HFF-Myc (cell line): ENCODE results near the gene G6PC1.

Source experiments
- DNase-seq: peaks from one replicate; pipeline ENCODE4 v3.0.0-alpha.2; 2011; ENCODE audit warnings: low read depth; ENCODE audit errors: extremely low read depth
- H3K4me3 ChIP-seq: replicated peaks from 2 replicates; pipeline ENCODE4 v1.5.1; 2011; ENCODE audit warnings: low read depth, mild to moderate bottlenecking, control low read depth, low read length
- CTCF ChIP-seq: IDR thresholded peaks from 2 replicates; pipeline ENCODE4 v1.5.1; 2012; ENCODE audit warnings: mild to moderate bottlenecking, low read depth, low read length, control low read depth; ENCODE audit errors: missing control alignments

The G6PC1 gene

DNA sequence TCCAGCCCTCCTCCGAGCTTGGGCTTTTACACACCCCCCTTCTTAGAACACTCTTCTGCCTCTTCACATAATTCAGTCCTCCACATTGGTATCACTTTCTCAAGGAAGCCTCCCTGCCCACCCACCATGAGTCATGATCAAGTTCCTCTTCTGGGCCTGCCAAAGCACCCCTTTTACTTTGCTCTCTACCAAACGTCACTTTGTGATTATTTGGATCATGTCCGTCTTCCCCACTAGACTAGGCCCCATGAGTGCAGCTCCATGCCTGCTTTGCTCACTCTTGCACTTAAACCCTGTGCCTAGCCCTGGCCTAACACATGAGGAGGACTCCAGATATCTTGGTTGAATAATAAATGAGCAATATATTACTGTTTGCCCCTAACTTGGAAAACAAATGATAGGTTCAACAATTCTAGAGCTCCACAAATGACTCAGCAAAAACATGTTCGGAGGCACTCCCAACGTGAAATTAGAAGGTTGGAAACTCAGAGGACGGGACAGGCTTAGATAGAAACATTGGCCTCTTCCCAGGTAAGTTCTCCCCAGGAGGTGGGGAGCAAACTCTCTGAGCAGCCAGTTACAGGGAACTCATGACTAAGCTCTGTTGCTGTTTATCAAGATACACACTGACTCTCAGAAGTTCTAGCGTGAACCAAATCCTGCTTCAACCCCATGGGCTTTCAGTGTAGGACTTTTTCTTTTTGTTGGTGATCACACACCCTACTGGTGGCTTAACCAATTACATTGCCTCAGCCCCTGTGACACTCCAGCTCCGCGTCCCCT lies 28.3 kb downstream of the G6PC1 start:
- TF ChIP-seq CTCF = peak; percentile 50
- DNase-seq = peak; percentile 48
- H3K4me3 ChIP-seq = no peak overlapping the region

DNA sequence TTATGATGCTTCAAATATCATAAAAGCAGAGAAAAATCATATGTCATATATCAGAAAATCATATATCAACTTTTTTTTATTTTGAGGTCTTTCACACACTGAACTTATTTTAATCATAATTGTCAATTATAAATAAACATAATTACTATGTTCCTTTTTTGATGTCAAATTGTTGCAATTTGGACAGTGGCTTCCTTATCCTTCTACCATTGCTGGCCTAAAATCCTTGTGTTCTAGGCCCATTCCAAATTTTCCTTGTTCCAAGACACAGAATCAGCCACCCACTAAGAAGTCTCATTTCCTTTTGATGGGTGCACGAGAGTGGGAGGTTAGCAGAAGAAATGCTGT lies 28.9 kb downstream of the G6PC1 start:
- DNase-seq = no peak
- no peak for TF ChIP-seq CTCF
- no peak overlapping the region for H3K4me3 ChIP-seq

DNA sequence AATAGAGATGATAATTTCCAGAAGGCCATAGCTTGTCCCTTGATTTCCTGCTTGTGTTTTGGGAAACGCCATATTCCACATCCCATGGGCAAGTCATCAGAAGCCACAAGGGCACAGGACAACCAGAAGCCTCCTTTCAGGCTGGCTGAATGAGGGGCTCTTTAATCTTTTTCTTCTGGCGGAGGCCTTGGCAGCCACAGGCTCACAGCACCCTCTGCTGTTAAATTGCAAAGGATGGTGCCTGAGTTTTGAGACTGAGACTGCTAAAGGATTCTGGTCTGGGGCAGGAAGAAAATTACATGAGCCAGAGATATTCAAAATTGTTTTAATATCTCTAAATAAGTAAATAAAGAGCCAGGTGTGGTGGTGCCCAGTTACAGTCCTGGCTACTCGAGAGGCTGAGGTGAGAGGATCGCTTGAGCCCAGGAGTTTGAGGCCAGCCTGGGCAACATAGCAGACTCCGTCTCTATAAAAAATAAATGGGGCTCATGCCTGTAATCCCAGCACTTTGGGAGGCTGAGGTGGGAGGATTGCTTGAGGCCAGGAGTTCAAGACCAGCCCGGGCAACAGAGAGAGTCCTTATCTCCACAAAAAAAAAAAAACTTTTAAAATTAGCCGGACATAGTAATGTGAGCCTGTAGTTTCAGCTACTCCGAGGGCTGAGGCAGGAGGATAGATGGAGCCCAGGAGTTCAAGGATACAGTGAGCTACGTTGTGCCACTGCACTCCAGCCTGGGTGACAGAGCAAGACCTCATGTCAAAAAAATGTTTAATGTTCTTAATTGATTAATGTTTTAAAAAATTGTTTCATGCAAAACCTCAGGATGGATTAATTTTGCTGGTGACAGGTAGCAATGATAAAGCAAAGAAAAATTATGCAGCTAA lies 37.4 kb downstream of the G6PC1 start:
- peak; percentile 40 for DNase-seq
- TF ChIP-seq CTCF = peak; percentile 70
- no peak overlapping the region for H3K4me3 ChIP-seq

GRCh38 chr17:42944211-42944610 lies 43.6 kb downstream of the G6PC1 start:
- TF ChIP-seq CTCF = no peak
- no peak for DNase-seq
- H3K4me3 ChIP-seq = no peak overlapping the region

DNA sequence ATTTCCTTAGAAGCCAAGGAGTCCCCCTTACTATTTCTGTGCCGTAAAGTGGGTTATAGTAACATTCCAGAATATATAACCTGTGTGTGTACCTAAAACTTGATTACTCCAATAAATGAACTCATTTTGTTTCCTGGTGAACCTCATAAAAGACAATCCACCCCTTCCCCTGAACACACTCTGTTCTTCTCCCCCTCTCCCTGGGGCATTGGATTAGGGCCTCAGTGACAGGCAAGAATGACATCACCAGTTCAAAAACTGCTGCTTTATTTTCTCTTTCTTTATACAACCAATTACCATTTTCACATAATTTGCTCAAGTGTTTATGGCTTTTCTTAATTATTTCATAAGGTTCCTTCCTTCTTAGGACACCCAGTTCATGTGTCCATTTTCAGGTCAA lies 46.2 kb downstream of the G6PC1 start:
- DNase-seq = no peak
- TF ChIP-seq CTCF = no peak
- H3K4me3 ChIP-seq = no peak overlapping the region

- no peak for DNase-seq
- no peak overlapping the region for H3K4me3 ChIP-seq
- no peak for TF ChIP-seq CTCF
Observed at GRCh38 chr17:42950044-42950783, 49.6 kb downstream of the G6PC1 start.
